ENCODE results near the gene CFAP20.
"Not testable (repeated sequence)": the region's sequence is repeated elsewhere in the genome, so short reads cannot be mapped to it uniquely, and the experiment has no call there.

Gene CFAP20

GRCh38 chr16:58095575-58095960 is 33.6 kb downstream of the CFAP20 start:
- DNase-seq: not testable (repeated sequence)

GRCh38 chr16:58094791-58095574 is 34.2 kb downstream of the CFAP20 start:
- no peak for DNase-seq

DNA sequence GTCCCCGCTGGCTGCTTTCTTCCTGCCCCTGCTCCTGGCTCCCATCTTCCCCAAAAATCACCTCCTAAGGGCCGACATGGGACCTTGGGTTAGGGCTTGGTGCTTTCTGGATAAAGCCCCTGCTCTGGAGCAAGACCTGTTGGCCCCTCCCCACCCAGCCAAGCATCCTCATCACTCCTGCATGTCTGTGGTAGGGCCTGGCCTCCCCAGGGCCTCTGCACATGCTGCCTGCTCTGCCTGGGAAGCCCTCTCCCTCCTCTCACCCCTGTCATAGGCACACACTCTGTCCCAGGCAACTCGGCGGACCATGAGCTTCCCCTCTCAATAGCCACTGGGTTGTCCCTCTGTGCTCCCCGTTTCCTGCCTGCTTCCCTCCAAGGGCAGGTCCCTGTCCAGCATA is 35.2 kb downstream of the CFAP20 start:
- DNase-seq: no peak

GRCh38 chr16:58090396-58090795 is 38.8 kb downstream of the CFAP20 start:
- DNase-seq: not testable (repeated sequence)

DNA sequence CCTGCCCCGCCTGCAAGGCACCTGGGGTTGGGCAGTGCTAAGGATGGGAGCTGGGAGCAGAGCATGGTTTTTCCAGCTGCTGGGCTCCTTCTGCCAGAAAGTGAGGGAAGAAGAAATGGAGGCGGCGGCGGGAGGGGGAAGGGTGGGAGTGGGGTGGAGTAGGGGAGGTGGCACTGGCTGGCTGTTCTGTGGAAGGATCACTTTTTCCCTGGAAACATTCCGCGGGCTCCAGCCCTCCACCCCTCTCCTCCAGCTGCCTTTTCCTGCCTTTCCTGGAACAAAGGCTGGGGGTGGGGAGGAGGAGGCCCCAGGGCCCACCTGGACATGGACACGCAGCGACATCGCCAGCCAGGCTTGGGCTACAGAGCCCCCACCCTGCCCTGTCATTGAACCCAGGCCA is 41.1 kb downstream of the CFAP20 start:
- DNase-seq: no peak

- DNase-seq: no peak
These were observed 41.8 kb downstream of the CFAP20 start for GRCh38 chr16:58087209-58087913.

DNA sequence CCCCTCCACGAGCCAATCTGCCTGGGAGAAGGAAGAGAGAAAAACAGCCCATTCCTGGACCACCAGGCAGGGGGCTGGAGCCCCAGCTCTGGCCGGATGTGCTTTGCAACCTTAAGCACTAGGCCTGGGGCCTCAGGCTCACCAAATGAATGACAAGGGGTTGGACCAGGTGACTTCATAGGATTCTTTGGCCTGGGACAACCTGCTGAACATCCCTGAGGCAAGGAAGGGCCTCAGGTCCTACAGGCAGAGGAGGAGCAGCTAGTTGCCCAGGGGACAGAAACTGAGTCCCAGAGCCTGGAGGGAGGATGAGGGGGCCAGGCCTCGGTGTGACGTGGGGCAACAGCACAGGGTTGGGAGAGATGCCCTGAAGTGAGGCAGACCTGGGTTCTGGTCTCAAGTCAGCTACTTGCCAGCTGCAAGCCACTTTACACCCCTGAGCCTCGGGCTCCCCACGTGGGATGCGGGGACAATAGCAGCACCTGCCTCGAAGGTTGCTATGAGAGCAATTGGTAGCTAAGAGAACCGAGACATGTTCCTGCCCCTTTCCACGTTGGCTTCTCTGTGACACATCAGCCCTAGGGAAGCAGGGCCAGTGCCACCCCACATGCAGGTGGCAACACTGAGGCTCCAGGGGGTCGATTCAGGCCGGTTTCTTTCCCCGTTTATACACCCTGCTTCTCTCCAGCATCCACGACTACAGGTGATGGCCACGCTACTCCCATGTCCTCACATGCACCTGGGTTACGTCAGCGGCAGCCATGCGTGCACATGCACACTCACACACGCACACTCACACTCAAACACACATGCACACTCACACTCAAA is 42.6 kb downstream of the CFAP20 start:
- no peak for DNase-seq

DNA sequence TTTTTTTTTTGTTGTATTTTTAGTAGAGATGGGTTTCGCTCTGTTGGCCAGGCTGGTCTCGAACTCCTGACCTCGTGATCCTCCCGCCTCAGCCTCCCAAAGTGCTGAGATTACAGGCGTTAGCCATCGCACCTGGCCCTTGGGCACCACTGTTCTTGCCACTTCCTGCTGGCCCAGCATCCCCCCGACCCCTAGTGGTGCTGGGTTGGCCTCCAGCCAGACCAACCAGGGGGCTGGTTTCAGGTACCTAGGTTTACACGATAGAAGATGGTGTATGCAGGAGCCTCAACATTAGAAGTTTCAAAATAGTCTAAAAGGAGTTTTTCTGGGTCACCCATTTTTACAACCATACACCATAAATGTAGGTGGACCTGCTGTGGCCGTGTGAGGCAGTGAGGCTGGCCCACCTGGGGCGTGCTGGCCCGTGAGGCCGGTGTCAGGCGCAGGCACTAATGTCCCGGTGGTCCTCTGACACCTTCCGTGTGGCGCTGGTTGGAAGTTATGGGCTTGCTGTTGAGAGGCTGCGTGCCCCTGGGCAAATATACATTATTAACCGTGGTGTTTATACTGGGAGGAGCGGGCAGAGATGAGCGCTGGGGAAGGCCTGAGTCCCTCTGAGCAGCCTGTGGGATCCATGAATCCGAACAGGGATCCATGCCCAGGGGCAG is 43.5 kb downstream of the CFAP20 start:
- no peak for DNase-seq

DNA sequence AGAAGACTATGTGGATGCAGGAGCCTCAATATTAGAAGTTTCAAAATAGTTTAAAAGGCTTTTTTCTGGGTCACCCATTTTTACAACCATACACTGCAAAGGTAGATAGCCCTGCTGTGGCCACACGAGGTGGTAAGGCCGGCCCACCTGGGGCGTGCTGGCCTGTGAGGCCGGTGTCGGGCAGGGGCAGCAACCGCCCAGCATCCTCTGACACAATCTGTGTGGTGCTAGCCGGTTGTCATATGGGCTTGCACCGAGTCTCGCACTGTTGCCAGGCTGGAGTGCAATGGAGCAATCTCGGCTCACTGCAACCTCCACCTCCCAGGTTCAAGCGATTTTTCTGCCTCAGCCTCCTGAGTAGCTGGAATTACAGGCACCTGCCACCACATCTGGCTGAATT is 44.0 kb downstream of the CFAP20 start:
- no peak for DNase-seq

DNA sequence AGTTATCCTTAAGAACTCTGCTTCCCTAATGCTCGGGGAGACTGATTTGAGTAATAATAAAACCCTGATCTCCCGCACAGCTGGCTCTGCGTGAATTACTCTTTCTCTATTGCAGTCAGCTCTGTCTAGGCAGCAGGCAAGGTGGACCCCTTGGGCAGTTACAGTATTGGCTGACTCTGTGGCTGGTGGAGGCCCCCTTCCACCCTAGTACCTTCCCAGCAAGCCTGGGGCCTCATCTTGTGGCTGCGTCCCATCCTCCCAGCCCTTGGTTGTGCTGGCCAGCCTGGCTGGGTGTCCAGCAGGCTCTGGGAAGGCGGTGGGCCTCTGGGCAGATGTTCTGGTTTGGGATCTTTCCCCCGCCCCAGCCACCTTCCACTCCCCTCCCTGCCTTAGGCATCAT is 44.5 kb downstream of the CFAP20 start:
- DNase-seq: no peak

DNA sequence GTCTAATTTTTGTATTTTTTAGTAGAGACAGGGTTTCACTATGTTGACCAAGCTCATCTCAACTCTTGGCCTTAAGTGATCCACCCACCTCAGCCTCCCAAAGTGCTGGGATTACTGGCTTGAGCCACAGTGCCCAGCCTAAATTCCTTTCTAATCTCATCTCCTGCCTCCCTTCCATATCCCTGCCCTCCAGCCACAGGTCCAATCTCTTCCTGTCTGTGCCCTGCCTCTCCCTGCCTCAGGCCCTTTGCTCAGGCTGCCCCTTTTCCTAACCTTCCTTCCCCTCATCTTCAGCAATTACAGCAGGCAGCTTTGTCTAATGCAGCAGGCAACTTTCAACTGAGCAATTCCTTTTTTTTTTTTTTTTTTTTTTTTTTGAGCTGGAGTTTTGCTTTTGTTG is 46.8 kb downstream of the CFAP20 start:
- DNase-seq: no peak

DNA sequence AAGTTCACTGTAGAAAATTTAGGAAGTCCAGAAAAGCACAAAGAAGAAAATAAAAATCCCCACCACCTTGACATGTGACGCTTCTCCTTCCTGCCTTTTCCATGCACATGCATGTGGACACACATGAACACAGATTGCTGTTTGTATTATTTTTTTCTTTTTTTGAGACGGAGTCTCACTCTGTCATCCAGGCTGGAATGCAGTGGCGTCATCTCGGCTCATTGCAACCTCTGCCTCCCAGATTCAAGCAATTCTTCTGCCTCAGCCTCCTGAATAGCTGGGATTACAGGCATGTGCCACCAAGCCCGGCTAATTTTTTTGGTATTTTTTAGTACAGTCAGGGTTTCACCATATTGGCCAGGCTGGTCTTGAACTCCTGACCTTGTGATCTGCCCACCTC is 48.5 kb downstream of the CFAP20 start:
- DNase-seq: not testable (repeated sequence)

GRCh38 chr16:58077796-58078195 is 51.4 kb downstream of the CFAP20 start:
- no peak for DNase-seq

DNA sequence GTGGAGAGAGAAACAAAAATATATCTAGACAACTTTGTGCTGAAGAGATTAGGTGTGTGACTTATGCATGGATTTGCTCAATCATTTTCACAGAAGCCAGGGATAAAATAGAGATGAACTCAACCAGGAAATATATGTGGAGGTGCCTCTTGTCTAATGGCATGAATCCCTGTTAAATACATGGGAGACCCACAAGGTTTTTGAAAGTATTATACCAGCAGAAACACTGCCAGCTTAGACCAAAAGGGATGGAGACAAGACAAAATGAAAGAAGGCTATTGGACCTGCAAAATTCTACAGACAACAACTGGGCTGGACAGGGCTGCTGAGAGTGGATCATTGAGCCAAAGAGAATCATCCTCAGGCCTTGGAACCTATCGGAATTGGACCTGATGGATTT is 52.7 kb downstream of the CFAP20 start:
- DNase-seq: no peak

- no peak for DNase-seq
These were observed 54.5 kb downstream of the CFAP20 start for GRCh38 chr16:58074657-58075056.

GRCh38 chr16:58073086-58073485 is 56.1 kb downstream of the CFAP20 start:
- not testable (repeated sequence) for DNase-seq

GRCh38 chr16:58072134-58072533 is 57.0 kb downstream of the CFAP20 start:
- DNase-seq: not testable (repeated sequence)

DNA sequence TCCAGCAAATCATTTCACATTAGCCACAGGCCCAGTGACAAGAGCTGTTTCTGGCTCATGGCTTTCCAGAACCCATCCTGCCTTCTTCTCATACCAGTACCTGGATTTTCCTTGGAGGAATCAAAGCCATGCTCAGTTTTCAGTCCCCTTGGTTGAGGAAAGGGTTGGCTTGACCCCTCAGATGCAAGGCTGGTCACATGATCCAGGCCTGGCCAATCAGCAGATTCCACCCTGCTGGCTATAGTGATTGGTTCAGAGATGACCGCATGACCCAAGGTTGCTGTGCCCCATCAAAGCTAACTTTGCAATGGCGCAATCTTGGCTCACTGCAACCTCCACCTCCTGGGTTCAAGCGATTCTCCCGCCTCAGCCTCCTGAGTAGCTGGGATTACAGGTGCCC is 58.6 kb downstream of the CFAP20 start:
- DNase-seq: no peak

All from retina (tissue), 1 donor.